Calu3 (cell line): ENCODE results near the gene HHAT. TPM values are rescaled to one million over a fixed set of nuclear protein-coding genes. Genes with fewer than 3 reads are reported as not detected.
"Not testable (repeated sequence)": the region's sequence is repeated elsewhere in the genome, so short reads cannot be mapped to it uniquely, and the experiment has no call there.

Experiments
- BruUV-seq: library from RNA; stranded (reverse); fragments of 400-500 nt; replicated peaks from 2 replicates; lab custom pipeline; 2021; lab: Mats Ljungman, UMichigan
- CTCF ChIA-PET: fragments of 300-600 bp; sonication (Branson Sonifier 250); formaldehyde crosslinking; loops from one replicate; lab custom pipeline; 2022; ENCODE audit warnings: antibody characterized with exemption; lab: Charles Lee
- DNase-seq: peaks from one replicate; pipeline ENCODE4 v3.0.0; 2022
- H3K27ac Mint-ChIP-seq: one replicate; pipeline ENCODE4 v1.8.0; 2022; ENCODE audit warnings: mixed read lengths; ENCODE audit not compliant: unreplicated experiment
- H3K27me3 Mint-ChIP-seq: one replicate; pipeline ENCODE4 v1.8.0; 2022; ENCODE audit warnings: mixed read lengths; ENCODE audit not compliant: unreplicated experiment
- H3K36me3 Mint-ChIP-seq: one replicate; pipeline ENCODE4 v1.8.0; 2022; ENCODE audit warnings: mild to moderate bottlenecking, moderate library complexity, mixed read lengths; ENCODE audit not compliant: insufficient read depth, unreplicated experiment
- H3K4me1 Mint-ChIP-seq: one replicate; pipeline ENCODE4 v1.8.0; 2022; ENCODE audit warnings: mild to moderate bottlenecking, low read depth, mixed read lengths; ENCODE audit not compliant: unreplicated experiment
- H3K4me3 Mint-ChIP-seq: one replicate; pipeline ENCODE4 v1.8.0; 2022; ENCODE audit warnings: mild to moderate bottlenecking, low read depth, moderate library complexity, mixed read lengths; ENCODE audit not compliant: unreplicated experiment
- H3K9me3 Mint-ChIP-seq: one replicate; pipeline ENCODE4 v1.8.0; 2022; ENCODE audit warnings: low read depth, mixed read lengths; ENCODE audit not compliant: unreplicated experiment
- intact Hi-C: fragments of 100-400 bp; cut with micrococcal nuclease; formaldehyde crosslinking; loops from one replicate; pipeline ENCODE4 v1.10.0; 2022; ENCODE audit not compliant: unreplicated experiment
- total RNA-seq: library from RNA; stranded (reverse); gene quantifications from 2 replicates; pipeline ENCODE4 v1.2.3, GENCODE V29; 2022
- TF ChIP-seq, protein P1 (sequence below): fragments of 200-600 bp; IDR thresholded peaks from one replicate; pipeline ENCODE4 v1.8.0; 2022; ENCODE audit warnings: antibody characterized with exemption; ENCODE audit not compliant: unreplicated experiment

Gene HHAT
- total RNA-seq, 1 experiment from 2014 or later, result 5.8 TPM

DNA sequence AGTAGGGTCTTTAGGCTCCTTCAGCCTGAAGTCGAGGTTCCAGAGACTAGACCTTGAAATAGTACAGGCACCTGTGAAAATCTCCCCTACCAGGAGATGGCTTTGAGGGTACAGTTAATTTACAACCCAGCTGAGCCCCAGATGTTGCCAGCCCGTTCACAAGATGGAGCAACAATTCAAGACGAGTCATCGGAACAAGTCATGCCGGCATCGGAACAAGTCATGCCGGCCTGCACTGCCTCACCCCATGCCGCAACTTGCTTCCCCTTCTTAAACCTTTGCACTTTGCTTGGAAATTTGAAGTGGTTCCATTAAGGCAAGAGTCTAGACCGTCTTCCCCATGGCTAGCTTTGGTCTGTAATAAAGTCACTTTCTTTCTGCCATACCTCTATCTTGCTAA is 16.0 kb downstream of the HHAT start:
- H3K36me3 Mint-ChIP-seq, result no peaks in the 10 kb centered on the region
- no peak overlapping the region for H3K27ac Mint-ChIP-seq
- CTCF ChIA-PET, result no interaction called here
- no peaks in the 10 kb centered on the region for H3K9me3 Mint-ChIP-seq
- BruUV-seq, result no TSS peak
- TF ChIP-seq, protein P1, sequence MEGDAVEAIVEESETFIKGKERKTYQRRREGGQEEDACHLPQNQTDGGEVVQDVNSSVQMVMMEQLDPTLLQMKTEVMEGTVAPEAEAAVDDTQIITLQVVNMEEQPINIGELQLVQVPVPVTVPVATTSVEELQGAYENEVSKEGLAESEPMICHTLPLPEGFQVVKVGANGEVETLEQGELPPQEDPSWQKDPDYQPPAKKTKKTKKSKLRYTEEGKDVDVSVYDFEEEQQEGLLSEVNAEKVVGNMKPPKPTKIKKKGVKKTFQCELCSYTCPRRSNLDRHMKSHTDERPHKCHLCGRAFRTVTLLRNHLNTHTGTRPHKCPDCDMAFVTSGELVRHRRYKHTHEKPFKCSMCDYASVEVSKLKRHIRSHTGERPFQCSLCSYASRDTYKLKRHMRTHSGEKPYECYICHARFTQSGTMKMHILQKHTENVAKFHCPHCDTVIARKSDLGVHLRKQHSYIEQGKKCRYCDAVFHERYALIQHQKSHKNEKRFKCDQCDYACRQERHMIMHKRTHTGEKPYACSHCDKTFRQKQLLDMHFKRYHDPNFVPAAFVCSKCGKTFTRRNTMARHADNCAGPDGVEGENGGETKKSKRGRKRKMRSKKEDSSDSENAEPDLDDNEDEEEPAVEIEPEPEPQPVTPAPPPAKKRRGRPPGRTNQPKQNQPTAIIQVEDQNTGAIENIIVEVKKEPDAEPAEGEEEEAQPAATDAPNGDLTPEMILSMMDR, result no peak
- intact Hi-C loops, result no loop called here
- no peaks in the 10 kb centered on the region for H3K27me3 Mint-ChIP-seq
- no peak for DNase-seq
- H3K4me3 Mint-ChIP-seq, result no peak overlapping the region
- no peaks in the 10 kb centered on the region for H3K4me1 Mint-ChIP-seq

DNA sequence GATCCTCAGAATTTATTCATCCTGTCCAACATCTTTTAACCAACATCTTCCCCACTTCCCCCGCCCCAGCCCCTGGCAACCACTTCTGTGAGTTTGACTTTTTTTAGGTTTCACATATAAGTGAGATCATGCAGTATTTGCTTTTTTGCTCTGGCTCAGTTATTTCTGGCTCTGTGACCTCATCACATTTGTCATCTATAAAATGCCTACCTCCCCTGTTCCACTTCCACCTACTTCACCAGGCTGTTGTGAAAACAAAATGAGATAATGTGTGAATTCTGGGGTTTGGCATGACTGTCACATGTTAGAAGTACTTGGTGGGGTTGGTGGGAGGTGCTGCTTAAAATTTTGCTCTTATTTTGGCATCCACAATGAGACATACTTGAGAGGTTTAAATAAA is 18.4 kb downstream of the HHAT start:
- no peak overlapping the region for H3K27ac Mint-ChIP-seq
- intact Hi-C loops, result no loop called here

DNA sequence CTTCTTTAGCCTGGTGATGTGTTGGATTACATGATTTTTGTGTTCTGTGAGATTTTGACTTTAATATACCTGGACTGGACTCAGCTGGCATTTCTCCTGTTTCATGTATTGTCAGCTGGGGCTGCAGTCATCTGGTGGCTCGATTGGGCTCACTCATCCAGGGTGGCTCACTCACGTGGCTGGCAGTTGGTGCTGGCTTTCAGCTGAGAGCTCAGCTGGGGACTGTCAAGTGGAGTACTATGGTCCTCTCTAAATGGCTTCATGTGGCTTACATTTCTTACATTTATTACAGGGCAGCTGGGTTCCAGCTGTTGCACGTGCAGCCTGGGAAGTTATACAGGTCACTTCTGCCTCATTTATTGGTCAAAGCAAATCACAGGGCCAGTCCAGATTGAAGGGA is 22.8 kb downstream of the HHAT start:
- Mint-ChIP-seq H3K4me1 (no peaks in the 10 kb centered on the region), H3K4me3 (no peak overlapping the region), H3K27ac (no peak overlapping the region), H3K36me3 (no peaks in the 10 kb centered on the region), H3K9me3 (no peaks in the 10 kb centered on the region), H3K27me3 (no peaks in the 10 kb centered on the region)
- TF ChIP-seq, protein P1, result no peak
- BruUV-seq, result no TSS peak
- CTCF ChIA-PET, result no interaction called here
- no peak for DNase-seq
- intact Hi-C loops, result no loop called here

More for the DNA sequence above, 18.4 kb downstream of the HHAT start:
- Mint-ChIP-seq H3K36me3 (no peaks in the 10 kb centered on the region), H3K27me3 (no peaks in the 10 kb centered on the region), H3K4me3 (no peak overlapping the region), H3K9me3 (no peaks in the 10 kb centered on the region), H3K4me1 (no peaks in the 10 kb centered on the region)
- CTCF ChIA-PET, result no interaction called here
- no peak for DNase-seq
- no TSS peak for BruUV-seq
- TF ChIP-seq, protein P1, result no peak

DNA sequence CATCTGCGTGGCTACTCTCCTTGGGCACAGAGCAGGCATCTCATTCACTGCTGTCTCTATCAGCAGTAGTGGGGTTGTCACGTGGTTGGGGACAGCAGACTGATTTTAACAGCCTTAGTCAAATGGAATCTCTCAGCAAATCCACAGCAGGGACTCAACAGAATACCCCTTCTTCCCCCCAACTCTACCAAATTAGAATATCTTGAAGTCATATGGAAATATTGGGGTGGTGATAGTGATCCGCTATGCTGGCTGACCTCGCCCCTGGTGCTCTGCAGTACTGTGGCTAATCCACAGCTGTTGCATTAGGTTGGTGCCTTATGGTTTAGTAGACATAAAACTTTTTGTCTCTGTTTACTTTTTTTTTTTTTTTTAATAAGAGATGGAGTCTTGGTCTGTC is 23.9 kb downstream of the HHAT start:
- intact Hi-C loops, result no loop called here
- H3K4me3 Mint-ChIP-seq, result no peak overlapping the region
- no TSS peak for BruUV-seq
- H3K4me1 Mint-ChIP-seq, result no peaks in the 10 kb centered on the region
- TF ChIP-seq, protein P1, result no peak
- no peak overlapping the region for H3K27ac Mint-ChIP-seq
- no peaks in the 10 kb centered on the region for H3K27me3 Mint-ChIP-seq
- CTCF ChIA-PET, result interaction anchor here (0.6 kb wide), 1 partner anchor 190 kb away, joined by 3 read pairs; no protein-coding TSS in a partner anchor
- H3K36me3 Mint-ChIP-seq, result no peaks in the 10 kb centered on the region
- no peaks in the 10 kb centered on the region for H3K9me3 Mint-ChIP-seq
- DNase-seq, result no peak

DNA sequence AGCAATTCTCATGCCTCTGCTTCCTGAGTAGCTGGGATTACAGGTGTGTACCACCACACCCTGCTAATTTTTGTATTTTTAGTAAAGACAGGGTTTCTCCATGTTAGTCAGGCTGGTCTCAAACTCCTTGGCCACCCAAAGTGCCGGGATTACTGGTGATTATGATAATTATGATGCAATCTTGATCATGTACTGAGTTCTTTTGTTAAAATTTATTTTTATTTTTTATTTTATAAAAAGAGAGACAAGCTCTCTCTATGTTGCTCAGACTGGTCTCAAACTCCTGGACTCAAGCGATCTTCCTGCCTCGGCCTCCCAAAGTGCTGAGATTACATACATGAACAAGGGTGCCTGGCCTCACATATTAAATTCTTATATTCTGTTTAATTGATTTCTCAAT is 25.6 kb downstream of the HHAT start:
- H3K27me3 Mint-ChIP-seq, H3K9me3 Mint-ChIP-seq, DNase-seq, intact Hi-C loops, H3K27ac Mint-ChIP-seq, BruUV-seq, H3K4me1 Mint-ChIP-seq, CTCF ChIA-PET, H3K4me3 Mint-ChIP-seq, H3K36me3 Mint-ChIP-seq: not testable (repeated sequence)
